Embryonic facial prominence (tissue), 1 donor: ENCODE results near the gene POU2AF3.
A peak's percentile ranks its signal among the peaks of the same experiment; 100 is the strongest.
"Not testable (repeated sequence)": the region's sequence is repeated elsewhere in the genome, so short reads cannot be mapped to it uniquely, and the experiment has no call there.

Experiments used
- DNase-seq: peaks from one replicate; pipeline ENCODE4 v3.0.0-alpha.2; 2016; ENCODE audit errors: extremely low spot score

POU2AF3 gene

DNA sequence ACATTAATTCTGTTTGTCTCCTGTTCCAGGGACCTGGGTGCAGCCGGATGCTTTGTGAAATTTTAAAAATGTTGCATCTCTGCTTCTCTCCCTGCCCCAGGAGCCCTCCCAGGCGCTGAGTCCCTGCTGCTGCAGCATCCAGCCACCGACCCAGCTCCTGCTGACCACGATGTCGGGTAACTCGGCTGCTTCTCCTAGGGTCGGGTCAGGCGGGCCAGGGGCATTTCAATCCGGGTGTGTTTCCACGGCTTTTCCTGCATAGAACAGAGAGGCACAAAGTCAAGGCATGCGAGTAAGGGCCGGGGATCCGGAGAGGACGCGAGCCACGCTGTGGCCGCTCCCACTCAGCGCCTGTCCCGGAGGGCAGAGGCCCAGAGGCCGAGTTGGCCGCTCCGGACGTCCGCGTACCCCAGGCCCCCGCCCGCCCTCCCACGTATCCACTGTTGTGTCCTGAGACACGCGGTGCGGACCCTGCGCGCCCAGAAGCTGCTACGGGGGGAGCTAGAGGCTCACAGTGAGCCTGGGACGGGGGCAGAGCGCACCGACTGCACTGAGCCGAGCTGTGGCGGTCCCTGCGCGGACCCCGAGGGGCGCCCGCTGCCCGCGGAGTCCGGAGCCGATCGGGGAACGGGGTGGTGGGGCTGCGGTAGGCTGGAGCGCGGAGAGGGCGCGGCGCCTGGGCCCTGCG is at the start of gene POU2AF3:
TSS of gene POU2AF3 (plus strand) at position 134 of the 688 bp plus-strand sequence. CDS start at position 170, 36 bp downstream.
- DNase-seq = no peak

DNA sequence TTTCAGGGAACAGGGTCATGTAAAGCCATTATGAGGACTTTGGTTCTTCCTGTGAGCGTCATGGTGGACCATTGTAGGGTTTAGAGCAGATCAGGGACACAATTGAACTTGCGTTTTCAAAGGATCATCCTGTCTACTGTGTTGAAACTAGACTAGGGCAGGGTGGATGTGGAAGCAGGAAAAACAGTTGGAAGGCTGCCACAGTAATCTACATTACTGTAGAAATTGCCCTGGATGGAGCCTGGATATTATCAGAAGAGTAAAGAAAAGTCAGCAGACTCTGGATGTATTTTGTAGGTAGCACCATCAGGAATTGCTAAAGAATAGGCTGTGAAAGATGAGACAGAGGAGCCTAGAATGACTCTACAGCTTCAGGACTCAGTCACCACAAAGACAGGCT is 47.4 kb upstream of the POU2AF3 start:
- no peak for DNase-seq

DNA sequence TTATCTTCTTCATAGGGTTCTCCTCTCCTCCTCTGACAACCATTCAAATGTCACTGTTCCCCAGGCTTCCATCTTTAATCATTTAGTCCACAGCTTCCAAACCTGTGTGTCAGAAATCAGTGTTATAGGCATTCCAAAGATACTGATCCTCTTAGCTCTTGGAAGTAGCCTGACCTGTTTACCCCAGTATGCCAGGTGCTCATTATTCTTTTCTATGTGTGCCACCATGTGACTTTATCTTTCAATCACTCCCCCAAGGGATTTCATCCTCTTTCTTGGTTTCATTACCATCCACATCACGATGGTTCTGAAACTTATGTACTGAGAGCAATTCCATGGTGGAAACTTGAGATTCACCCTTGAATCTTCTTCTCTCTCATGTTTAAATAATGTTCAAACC is 45.2 kb upstream of the POU2AF3 start:
- no peak for DNase-seq

GRCh38 chr11:111253630-111254029 is 44.7 kb upstream of the POU2AF3 start:
- no peak for DNase-seq

DNA sequence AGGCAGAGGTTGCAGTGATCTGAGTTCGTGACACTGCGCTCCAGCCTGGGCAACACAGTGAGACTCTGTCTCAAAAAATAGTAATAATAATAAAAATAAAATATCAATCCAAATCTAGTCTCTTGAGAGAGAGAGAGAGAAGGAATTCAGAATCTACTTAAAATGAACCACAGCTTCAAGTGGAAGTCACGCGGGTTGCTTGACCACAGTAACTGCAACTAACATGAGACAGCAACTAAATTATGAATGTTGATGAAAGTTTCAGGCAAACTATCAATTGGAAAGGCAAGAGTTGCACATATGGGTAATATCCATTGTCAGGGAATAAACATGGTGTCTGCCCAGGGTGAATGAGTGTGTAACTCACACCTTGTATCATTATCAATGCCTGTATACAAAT is 40.3 kb upstream of the POU2AF3 start:
- DNase-seq = no peak

- DNase-seq = no peak
Measured at GRCh38 chr11:111259896-111260295, 38.5 kb upstream of the POU2AF3 start.

GRCh38 chr11:111260811-111261210 is 37.5 kb upstream of the POU2AF3 start:
- DNase-seq = peak; percentile 50

DNA sequence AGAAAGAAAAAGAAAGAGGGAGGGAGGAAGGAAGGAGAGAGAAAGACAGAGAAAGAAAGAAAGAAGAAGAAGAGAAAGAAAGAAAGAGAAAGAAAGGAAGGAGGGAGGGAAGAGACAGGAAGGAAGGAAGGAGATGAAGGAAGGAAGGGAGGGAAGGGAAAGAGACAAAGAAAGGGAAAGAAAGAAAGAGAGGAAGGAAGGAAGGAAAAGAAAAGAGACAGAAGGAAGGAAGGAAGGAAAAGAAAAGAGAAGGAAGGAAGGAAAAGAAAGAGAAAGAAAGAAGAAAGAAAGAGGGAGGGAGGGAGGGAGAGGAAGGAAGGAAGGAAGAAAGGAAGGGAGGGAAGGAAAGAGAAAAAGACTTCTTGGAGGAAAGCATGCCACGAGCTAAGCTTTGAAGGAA is 33.7 kb upstream of the POU2AF3 start:
- no peak for DNase-seq

- DNase-seq = no peak
Measured at GRCh38 chr11:111265421-111265820, 32.9 kb upstream of the POU2AF3 start.

DNA sequence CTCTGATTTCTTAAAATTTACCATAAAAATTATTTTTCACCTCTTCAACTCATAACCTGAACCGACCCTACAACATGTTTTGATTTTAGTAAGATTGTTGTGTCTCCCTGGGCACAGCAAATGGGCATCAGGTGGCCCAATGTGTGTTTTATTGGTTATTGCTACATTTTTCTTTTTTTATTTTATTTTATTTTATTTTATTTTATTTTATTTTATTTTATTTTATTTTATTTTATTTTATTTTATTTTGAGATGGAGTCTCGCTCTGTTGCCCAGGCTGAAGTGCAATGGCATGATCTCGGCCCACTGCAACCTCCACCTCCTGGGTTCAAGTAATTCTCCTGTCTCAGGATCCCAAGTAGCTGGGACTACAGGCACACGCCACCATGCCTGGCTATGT is 30.0 kb upstream of the POU2AF3 start:
- DNase-seq = not testable (repeated sequence)

- DNase-seq = no peak
Measured at GRCh38 chr11:111269146-111269868, 29.0 kb upstream of the POU2AF3 start.

DNA sequence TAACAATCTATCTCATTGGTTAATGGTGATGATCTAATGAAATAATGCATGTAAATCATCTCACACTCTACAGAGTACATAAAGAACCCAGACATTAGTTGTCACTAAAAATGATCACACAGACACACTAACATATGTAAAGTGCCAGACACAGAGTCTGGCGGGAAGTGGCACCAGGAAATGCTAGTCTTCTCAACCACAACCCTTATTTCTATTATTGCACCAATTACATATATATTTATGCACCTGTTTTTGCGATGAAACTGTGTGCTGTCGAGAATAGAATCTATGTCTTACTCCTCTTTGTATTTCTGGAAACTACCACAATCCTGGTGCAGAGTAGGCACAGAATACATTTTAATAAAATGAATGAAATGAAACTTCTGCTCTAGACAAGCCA is 25.9 kb upstream of the POU2AF3 start:
- no peak for DNase-seq

DNA sequence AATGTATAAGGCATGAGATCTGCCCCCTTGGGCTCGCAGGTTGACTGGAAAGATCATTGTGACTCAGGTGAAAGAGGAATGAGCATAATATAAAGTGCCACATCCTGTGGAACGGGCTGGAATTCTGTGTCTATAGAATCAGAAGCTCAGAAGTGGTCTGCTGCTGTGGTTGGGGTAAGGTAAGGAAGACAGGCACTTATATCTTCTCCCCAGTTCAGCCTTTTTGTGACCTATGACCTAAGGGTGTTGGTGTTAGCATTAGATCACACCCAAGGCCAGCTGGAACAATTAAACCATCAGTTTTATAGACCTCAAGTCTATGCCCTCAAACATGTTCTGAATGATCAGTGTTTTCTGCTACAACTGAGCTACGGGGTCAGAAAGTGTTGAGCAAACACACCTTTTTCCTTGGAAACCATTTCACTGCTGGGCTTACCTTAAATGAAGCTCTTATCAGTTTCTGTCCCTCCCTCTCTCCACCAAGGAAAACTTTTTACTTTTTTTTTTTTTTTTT is 15.7 kb upstream of the POU2AF3 start:
- no peak for DNase-seq

GRCh38 chr11:111283945-111284481 is 14.3 kb upstream of the POU2AF3 start:
- peak; percentile 20 for DNase-seq

- peak; percentile 47 for DNase-seq
Measured at GRCh38 chr11:111285189-111286091, 12.9 kb upstream of the POU2AF3 start.

- DNase-seq = no peak
Measured at GRCh38 chr11:111291764-111292163, 6.6 kb upstream of the POU2AF3 start.

DNA sequence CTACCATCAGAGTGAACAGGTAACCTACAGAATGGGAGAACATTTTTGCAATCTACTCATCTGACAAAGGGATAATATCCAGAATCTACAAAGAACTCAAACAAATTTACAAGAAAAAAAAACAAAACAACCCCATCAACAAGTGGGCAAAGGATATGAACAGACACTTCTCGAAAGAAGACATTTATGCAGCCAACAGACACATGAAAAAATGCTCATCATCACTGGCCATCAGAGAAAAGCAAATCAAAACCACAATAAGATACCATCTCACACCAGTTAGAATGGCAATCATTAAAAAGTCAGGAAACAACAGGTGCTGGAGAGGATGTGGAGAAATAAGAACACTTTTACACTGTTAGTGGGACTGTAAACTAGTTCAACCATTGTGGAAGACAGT is 5.9 kb upstream of the POU2AF3 start:
- not testable (repeated sequence) for DNase-seq

GRCh38 chr11:111296196-111296595 is 2.1 kb upstream of the POU2AF3 start:
- DNase-seq = no peak

DNA sequence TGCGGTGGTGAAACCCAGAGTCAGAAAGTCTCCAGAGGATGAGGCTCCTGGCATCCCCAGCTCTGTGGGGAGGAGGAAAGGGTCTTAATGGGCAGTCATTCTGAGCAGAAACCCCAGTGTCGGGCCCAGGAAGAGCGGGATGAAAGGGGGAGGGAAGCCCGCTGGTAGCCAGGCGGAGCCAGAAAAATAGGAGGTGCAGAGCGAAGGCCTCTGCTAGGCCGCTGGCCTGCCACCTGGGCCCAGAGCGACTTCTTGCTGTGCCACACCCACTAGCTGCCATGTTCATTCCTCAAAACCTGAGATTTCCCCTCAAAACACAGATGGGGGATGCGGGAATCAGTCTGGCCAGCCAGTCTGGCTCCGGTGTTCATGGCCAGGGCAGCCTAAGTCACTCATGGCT is 650 bp upstream of the POU2AF3 start:
- DNase-seq = no peak

DNA sequence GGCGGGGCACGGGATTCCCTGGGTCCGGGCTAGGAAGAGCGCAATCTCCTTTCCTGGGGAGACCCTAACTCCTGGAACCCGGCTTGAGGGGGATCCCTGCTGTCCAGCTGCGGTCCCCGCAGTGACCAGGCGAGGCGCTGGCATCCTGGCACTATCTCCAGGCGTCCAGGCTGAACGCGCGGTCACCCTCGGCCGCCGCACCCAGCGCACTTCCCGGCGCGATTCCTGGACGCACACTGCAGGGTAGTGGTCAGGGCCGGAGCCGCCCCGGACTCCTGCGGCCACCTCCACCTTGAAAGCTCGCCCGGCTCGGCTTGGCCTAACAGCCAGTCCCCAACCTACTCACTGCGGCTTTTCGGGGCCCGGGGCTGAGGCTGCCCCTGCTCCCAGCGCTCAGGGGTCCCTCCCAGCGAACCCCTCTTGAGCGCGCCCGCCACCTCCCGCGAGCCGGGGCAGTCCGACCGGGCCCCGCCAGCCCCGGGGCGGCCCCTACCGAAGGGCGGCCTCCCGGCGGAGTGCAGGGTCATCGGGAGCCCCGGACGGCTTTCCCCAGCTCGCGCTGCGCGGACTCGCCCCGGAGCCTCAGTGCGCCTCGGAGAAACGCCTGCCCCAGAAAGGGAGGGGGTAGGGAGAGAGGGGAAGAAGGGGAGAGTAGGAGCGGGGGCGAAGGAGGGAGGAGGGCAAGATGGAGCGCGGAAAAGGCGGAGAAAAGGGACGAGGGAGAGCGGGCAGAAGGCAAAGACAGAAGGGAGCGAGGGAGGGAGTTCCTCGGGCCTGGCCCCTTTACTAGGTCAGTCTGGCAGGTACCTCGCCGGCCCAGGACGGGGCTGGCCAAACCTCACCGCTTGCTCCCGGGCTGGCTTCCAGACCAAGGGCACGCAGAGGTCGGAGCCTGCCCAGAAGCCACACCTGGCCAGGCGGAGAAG is 1.0 kb downstream of the POU2AF3 start:
- no peak for DNase-seq

DNA sequence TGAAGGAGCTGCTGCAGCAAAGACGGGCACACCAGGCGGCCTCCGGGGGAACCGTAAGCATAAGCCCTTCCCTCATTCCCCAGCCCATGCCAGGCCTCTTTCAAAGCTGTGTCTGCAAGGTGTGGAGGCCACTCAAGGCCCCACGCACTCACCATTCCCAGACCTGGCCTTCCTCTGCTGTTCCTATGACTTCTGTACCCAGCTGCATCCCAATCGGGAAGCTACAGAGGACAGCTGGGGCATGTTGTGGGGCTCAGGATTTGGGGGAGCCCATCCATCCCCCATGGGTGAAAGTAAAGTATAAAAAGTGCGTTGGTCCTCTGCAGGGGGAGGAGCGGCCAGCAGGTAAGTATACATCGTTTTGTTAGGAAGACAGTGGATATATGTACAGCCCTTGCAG is 2.2 kb downstream of the POU2AF3 start:
- no peak for DNase-seq
